Epithelial cell of esophagus (primary cell): ENCODE data around the gene SP140.
A peak's percentile ranks its signal among the peaks of the same experiment; 100 is the strongest.

ENCODE experiments used
- DNase-seq: peaks from one replicate; pipeline ENCODE4 v3.0.0; 2010; ENCODE audit warnings: low read depth
- H3K4me3 ChIP-seq: 2 replicates; pipeline ENCODE4 v1.5.1; 2011; ENCODE audit warnings: mild to moderate bottlenecking, low read length, control low read depth
- CTCF ChIP-seq: IDR thresholded peaks from 2 replicates; pipeline ENCODE4 v1.5.1; 2011; ENCODE audit warnings: low read depth, mild to moderate bottlenecking, low read length, control low read depth, inconsistent platforms; ENCODE audit not compliant: insufficient read depth; ENCODE audit errors: missing control alignments

Gene SP140

GRCh38 chr2:230319211-230319862 lies 93.8 kb downstream of the SP140 start:
- no peak for TF ChIP-seq CTCF
- H3K4me3 ChIP-seq: no peak overlapping the region
- DNase-seq: no peak

DNA sequence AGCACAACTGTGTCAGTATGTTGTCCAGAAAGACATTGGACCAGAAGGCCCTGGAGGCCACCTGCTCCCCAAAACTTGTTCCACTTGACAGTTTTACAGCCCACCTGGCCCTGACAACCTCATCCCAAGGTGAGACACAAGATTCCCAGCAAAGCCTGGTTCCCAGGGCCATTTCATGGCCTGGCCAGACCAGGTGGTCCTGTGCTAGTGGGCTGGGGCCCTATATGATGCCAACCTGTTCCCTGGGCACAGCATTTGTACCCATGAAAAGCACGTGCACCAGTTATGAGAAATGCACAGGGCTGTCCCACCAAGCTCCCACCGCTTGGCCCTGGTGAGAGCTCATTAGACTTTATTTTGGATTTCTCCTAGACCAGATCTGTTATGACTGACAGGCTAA lies 95.5 kb downstream of the SP140 start:
- DNase-seq: no peak
- no peak overlapping the region for H3K4me3 ChIP-seq
- no peak for TF ChIP-seq CTCF

DNA sequence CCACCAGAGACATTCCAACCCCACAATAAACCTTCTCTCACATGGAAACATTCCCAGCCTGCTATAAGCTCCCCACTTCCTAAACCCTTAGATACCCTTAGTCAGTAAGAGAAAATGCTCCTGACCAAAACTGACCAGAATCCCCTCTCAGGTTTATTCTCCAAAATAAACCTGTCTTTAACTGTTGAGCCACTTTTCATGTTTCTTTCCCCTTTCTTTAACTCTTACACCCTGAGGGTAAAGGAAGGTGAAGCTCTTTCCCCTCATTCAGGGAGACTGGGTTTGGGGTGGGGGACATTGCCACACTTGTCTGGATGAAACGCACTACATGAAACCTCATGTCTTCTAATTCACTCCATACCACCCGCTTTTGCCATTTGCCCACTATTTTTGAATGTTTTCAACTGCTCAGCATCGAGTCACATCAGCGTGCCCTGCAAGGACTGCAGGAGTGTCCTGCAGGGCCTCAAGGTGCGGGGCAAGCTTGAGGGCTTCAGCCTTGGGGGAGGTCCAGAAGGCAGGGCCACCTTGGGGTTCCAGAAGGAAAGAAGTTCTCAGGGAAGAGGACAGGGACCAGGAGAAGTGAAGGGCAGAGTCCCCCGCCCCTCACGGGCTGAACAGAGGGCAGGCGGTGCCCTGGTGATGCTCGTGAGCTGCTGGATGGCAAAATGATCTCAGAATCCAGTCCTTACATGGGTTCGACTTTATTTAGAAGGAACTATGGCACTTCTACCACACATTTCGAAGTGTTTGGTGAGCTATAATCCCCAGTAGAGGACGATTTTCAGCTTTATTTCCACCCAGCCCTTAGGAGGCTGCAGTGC lies 97.2 kb downstream of the SP140 start:
- DNase-seq: no peak
- no peak overlapping the region for H3K4me3 ChIP-seq
- no peak for TF ChIP-seq CTCF

- peak; percentile 12 for TF ChIP-seq CTCF
- no peak overlapping the region for H3K4me3 ChIP-seq
- no peak for DNase-seq
Observed at GRCh38 chr2:230323385-230324106, 98.0 kb downstream of the SP140 start.

DNA sequence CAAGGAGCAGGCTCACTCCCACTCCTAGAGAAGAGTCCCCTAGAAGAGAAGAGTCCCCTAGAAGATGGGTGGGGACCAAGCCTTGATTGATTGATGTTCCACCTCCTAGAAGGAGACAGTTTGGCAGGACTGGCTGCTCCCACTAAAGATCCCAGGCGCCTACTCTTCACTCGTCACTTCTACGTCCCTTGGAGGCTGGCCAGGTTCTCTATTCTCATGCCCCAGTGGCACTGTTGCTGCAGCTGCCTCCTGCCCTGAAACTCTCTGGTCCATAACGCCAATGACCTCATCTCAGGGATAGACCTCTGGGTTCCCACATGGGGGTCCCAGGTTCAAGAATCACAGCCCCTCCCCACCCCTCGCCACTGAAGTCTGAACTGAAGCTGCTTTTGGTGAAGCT lies 99.0 kb downstream of the SP140 start:
- H3K4me3 ChIP-seq: no peak overlapping the region
- no peak for DNase-seq
- TF ChIP-seq CTCF: no peak

DNA sequence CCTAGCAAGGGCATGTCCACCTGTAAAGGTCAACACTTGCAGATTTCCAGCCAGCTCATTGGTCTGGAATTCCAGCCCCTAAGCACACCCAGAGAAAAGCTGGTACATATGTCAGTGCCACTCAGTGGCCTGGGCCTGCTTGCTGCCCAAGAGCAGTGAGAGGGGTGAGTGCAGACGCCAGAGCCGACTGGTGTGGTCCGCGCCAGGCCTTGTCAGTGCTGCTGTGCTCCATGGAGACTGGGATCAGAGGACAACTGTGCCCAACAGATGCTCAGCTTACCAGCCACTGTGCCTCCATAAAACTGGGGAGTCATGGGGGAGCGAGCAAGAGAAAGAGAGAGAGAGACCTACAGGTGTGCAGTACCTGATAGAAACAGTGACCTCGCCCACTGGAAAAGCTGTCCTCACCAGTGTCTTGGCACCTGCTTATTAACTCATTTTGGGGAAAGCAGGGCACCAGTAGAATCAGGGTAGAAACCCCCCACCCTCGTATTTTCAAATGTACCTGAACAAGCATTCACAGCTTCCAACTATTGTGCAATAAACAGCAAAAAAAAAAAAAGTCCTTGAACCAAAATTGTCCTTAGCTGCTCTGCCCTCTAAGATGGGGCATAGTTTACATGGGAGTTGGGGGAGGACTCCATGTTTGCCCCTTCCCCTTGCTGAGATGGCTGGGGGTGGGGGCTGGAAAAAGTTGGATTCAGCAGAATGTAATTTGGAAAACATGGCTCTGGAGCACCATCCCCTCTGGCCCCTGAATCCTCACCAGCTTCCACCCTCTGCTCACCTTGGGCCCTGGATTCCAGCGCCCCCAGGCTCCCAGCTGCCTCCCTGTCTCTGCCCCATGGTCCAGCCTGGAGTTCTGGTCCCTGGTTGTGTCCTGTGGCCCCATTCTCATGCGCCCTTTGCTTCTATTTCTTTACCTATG lies 100.0 kb downstream of the SP140 start:
- TF ChIP-seq CTCF: no peak

More for the DNA sequence above, 100.0 kb downstream of the SP140 start:
- no peak overlapping the region for H3K4me3 ChIP-seq
- DNase-seq: no peak
